Uterus (tissue), 4 donors: ENCODE data around the gene TMEM255B. TPM values are rescaled to one million over a fixed set of nuclear protein-coding genes. Genes with fewer than 3 reads are reported as not detected.

Experiments used
- DNase-seq, 2 donors: peaks; one replicate each; pipeline ENCODE4 v3.0.0-alpha.2; 2019 to 2020
- H3K27ac ChIP-seq, 2 donors: fragments of 200-600 bp; sonication (generic); 1 replicate in 1 of 2; 2 replicates in 1 of 2; pipeline ENCODE4 v1.5.1; 2016 to 2018
- H3K27me3 ChIP-seq, 2 donors: fragments of 200-600 bp; sonication (generic); one replicate each; pipeline ENCODE4 v1.5.1; 2018 to 2019; ENCODE audit warnings: control low read depth in 1 of 2
- H3K36me3 ChIP-seq, 2 donors: fragments of 200-600 bp; sonication (generic); one replicate each; pipeline ENCODE4 v1.5.1; 2019; ENCODE audit warnings: control low read depth in 1 of 2
- H3K4me1 ChIP-seq, 2 donors: fragments of 200-600 bp; sonication (generic); one replicate each; pipeline ENCODE4 v1.5.1; 2018 to 2019; ENCODE audit warnings: control low read depth in 1 of 2
- H3K4me3 ChIP-seq, 2 donors: fragments of 200-600 bp; sonication (generic); 1 replicate in 1 of 2; 2 replicates in 1 of 2; pipeline ENCODE4 v1.5.1; 2018 to 2019; ENCODE audit warnings: mild to moderate bottlenecking in 1 of 2
- H3K9me3 ChIP-seq, 2 donors: fragments of 200-600 bp; sonication (generic); one replicate each; pipeline ENCODE4 v1.5.1; 2019; ENCODE audit warnings: control low read depth in 1 of 2
- POLR2A ChIP-seq, 2 donors: fragments of 450-650 bp; IDR thresholded peaks; one replicate each; pipeline ENCODE4 v1.6.1; 2016; ENCODE audit warnings: antibody characterized with exemption in 2 of 2, mild to moderate bottlenecking in 1 of 2, moderate library complexity in 1 of 2
- intact Hi-C: fragments of 100-400 bp; cut with DNase I; formaldehyde crosslinking; loops from one replicate; pipeline ENCODE4 v1.15.1; 2023; ENCODE audit warnings: low total_unique reads
- total RNA-seq, 4 donors: library from RNA; depleted of rRNA in 3 of 4; stranded (reverse); fragments of >200 nt in 3 of 4; gene quantifications; one replicate each; pipeline versions ENCODE4 v1.1.0 to v1.2.4, GENCODE V29; 2014 to 2023
- TF ChIP-seq, protein P1 (sequence below), 4 experiments: fragments of 200-600 bp in 2 of 4; fragments of 450-650 bp in 2 of 4; sonication (generic) in 2 of 4; IDR thresholded peaks; one replicate each; pipeline ENCODE4 v1.5.1; 2016 to 2019; ENCODE audit warnings: antibody characterized with exemption in 4 of 4, mild to moderate bottlenecking in 2 of 4, moderate library complexity in 1 of 4
- donor health status: DM: yes; HTN: yes; CAD: no.

Gene TMEM255B
- total RNA-seq, 4 donors from 2014 or later: 1.8 to 143 (median 33.2) TPM

DNA sequence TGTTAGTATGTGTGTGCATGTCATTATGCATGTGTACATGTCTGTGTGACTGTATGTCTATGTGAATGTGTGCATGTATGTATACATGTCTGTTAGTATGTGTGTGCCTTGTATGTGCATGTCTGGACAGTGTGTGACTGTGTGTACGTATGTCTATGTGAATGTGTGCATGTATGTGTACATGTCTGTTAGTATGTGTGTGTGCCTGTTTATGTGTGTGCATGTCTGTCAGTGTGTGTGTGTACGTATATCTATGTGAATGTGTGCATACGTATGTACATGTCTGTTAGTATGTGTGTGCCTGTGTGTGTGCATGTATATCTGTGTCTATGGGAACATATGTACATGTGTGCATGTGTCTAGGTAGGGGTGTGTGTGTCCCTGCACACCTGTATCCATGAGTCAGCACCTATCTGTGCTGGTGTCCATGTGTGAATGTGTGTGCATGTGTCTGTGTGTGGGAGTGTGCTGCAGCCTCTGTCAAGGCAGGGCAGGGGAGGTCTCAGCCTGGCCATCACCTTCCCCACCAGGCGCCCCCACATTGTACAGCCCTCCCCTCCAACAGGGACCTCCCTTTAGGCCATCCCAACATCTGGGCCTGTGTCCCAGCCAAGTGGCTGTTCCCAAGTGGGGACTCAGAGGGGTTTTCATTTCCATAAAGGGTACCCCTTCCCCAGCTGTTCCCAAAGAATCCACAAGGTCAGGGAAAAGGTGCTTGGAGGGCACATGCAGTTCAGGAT, 100.5 kb downstream of the TMEM255B start:
- TF ChIP-seq, protein P1, sequence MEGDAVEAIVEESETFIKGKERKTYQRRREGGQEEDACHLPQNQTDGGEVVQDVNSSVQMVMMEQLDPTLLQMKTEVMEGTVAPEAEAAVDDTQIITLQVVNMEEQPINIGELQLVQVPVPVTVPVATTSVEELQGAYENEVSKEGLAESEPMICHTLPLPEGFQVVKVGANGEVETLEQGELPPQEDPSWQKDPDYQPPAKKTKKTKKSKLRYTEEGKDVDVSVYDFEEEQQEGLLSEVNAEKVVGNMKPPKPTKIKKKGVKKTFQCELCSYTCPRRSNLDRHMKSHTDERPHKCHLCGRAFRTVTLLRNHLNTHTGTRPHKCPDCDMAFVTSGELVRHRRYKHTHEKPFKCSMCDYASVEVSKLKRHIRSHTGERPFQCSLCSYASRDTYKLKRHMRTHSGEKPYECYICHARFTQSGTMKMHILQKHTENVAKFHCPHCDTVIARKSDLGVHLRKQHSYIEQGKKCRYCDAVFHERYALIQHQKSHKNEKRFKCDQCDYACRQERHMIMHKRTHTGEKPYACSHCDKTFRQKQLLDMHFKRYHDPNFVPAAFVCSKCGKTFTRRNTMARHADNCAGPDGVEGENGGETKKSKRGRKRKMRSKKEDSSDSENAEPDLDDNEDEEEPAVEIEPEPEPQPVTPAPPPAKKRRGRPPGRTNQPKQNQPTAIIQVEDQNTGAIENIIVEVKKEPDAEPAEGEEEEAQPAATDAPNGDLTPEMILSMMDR (IDR thresholded peaks at IDR 0.05): no peak
- no peak for TF ChIP-seq POLR2A (IDR thresholded peaks at IDR 0.05)
- H3K27ac ChIP-seq: peak overlapping the region; percentile 87 to 97
- H3K9me3 ChIP-seq: no peaks in the 10 kb centered on the region
- intact Hi-C loops: no loop called here
- H3K36me3 ChIP-seq: no peaks in the 10 kb centered on the region
- no peaks in the 10 kb centered on the region for H3K27me3 ChIP-seq
- DNase-seq: peak in 1 of 2 donors; percentile 14
- H3K4me1 ChIP-seq: peaks cover 2 to 47% of the 10 kb centered on the region in 2 donors
- no peak overlapping the region for H3K4me3 ChIP-seq

DNA sequence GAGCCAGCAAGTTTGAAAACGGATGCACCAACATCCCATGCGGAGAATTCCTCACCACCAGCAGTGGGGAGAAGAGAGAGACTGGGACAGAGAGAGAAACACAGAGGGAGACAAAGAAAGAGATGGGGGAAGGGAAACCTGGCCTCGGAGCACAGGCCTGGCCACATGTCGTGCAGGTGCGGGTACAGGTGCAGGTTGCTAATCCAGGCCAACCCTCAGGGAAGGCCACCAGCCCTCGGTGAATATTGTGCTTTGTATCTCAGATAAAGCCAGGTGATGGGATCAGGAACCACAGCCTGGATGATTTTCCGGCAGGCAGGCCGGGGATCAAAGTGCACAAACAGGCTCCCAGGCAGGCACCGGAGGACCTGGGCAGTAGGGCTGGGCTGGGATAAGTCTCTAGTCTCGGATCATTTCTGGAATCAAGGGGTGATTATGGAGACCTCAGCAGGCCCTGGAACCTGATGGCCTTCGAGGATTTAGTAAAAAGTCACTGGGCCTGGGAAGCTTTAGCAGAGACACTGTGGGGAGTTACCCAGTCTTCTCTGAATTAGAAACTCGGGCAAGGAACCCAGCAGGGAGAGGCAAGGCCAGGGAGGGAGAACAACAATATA, 101.1 kb downstream of the TMEM255B start:
- Histone ChIP-seq H3K27me3 (no peaks in the 10 kb centered on the region), H3K27ac (peak overlapping the region; percentile 87 to 97), H3K4me1 (peaks cover 0 to 41% of the 10 kb centered on the region in 2 donors), H3K9me3 (no peaks in the 10 kb centered on the region), H3K36me3 (no peaks in the 10 kb centered on the region), H3K4me3 (no peak overlapping the region)
- no peak for DNase-seq
- intact Hi-C loops: no loop called here
- TF ChIP-seq, protein P1 (IDR thresholded peaks at IDR 0.05): no peak
- no peak for TF ChIP-seq POLR2A (IDR thresholded peaks at IDR 0.05)

DNA sequence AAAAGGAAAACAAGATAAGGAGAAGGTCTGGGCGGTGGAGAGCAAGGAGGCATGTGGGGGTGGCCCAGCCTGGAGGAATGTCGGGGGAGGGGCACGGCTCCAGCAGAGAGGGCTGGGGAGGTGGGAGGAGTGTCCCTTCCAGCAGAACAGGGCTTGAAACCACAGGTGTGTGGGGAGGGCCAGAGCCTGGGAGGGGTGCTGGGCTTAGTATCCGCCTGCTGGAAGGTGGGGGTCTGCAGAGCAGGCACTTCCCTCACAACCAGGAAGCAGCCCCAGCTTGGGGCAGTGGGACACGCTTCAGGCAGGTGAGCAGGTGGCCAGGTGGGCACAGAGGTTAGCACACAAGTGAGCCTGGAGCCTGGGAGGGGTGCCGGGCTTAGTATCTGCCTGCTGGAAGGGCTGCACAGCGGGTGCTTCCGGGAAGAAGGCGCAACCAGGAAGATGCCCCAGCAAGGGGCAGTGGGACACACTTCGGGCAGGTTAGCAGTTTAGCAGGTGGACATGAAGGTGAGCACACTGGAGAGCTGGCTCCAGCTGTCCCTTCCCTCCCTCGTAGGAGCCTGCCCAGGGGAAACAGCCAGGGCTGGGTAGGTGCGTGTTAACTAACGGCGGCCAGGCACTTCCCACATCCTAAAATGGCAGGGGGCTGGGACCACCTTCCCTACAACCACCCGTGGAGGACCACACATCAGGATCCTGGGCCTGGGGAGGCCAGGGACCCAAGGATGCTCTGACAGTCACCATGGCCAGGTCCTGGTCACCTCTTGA, 101.8 kb downstream of the TMEM255B start:
- Histone ChIP-seq H3K36me3 (no peaks in the 10 kb centered on the region), H3K4me1 (peaks cover 0 to 34% of the 10 kb centered on the region in 2 donors), H3K27ac (peak overlapping the region; percentile 87 to 97), H3K27me3 (no peaks in the 10 kb centered on the region), H3K9me3 (no peaks in the 10 kb centered on the region), H3K4me3 (no peak overlapping the region)
- intact Hi-C loops: no loop called here
- TF ChIP-seq POLR2A (IDR thresholded peaks at IDR 0.05): no peak
- TF ChIP-seq, protein P1 (IDR thresholded peaks at IDR 0.05): no peak
- DNase-seq: peak; percentile 60 to 72

DNA sequence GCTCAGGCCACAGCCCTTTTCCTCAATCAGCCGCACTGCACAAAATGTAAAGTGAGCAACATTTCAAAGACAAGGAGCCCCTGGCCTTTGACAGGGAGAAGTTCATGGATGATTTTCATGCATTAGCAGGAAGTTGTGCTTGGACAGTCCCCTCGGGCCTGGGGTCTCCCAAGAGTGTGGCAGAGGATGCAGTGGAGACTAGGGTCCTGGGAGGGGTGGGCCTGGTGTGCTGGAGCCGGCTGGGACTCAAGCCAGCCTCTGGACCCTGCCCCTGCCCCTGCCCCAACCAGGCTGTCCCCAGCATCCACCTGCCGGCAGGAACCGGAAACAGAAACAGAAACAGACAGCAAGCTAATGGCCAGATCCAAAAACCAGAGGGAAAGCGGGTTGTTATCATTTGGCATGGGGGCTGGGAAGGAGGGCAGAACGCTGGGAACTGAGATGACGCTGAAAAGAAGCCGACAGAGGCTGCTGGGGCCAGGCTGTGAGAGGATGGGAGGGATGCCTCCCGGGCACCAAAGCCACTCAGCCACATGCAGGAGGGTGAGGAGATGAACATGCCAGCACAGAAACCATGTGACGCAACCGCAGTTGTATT, 102.5 kb downstream of the TMEM255B start:
- Histone ChIP-seq H3K27ac (peak overlapping the region; percentile 87 to 97), H3K36me3 (no peaks in the 10 kb centered on the region), H3K4me1 (peaks cover 0 to 27% of the 10 kb centered on the region in 2 donors), H3K9me3 (no peaks in the 10 kb centered on the region), H3K27me3 (no peaks in the 10 kb centered on the region), H3K4me3 (no peak overlapping the region)
- peak in 1 of 2 donors; percentile 20 for DNase-seq
- intact Hi-C loops: no loop called here
- TF ChIP-seq, protein P1 (IDR thresholded peaks at IDR 0.05): no peak
- TF ChIP-seq POLR2A (IDR thresholded peaks at IDR 0.05): no peak
